ENCODE measurements around the gene SQSTM1. TPM values are rescaled to one million over a fixed set of nuclear protein-coding genes. Genes with fewer than 3 reads are reported as not detected.

Gene SQSTM1
- polyA plus RNA-seq, 2 of the 4 experiments (the other 2 are of a cell fraction), result 362 to 625 TPM

- WGBS (ENCODE audit: missing lambda C conversion rate), result 89% methylated on average over 11 of the region's 11 CpGs
- no peak overlapping the region for H3K4me3 ChIP-seq
- H3K4me1 ChIP-seq, result no peaks in the 10 kb centered on the region
- H3K27ac ChIP-seq, result 0 out of 6 replicates have a peak overlapping the region, but pooled peaks of 1 of the 2 experiments have one; percentile 16
- no peaks in the 10 kb centered on the region for H3K9me3 ChIP-seq
- TF ChIP-seq SMC3 (IDR thresholded peaks at IDR 0.05), result no peak
- TF ChIP-seq MAZ (IDR thresholded peaks at IDR 0.05; ENCODE audit: borderline replicate concordance, low read depth, low read length), result no peak
- no peak for TF ChIP-seq CHD4 (IDR thresholded peaks at IDR 0.05; ENCODE audit: borderline replicate concordance)
- no peak for TF ChIP-seq RNF2 (IDR thresholded peaks at IDR 0.05; ENCODE audit: borderline replicate concordance, low read depth)
- TF ChIP-seq ZNF302 (CRISPR knock-in tag; IDR thresholded peaks at IDR 0.05), result no peak
- TF ChIP-seq JUNB (IDR thresholded peaks at IDR 0.05), result no peak
- POLR2A ChIA-PET, result no interaction called here
- FAIRE-seq, result no peak
- ATAC-seq, result no peak
- CTCF ChIA-PET, result interaction anchor here (0.9 to 2.2 kb wide), 4 partner anchors 16 to 223 kb away, joined by 3 to 7 read pairs (median 3); no protein-coding TSS in a partner anchor
- H3K4me2 ChIP-seq, result no peak overlapping the region
- DNase-seq (ENCODE audit: low read depth in 1 of 2, low spot score in 1 of 2), result no peak
Observed at GRCh38 chr5:179867476-179867875, 46.8 kb downstream of the SQSTM1 start.

- no peak for TF ChIP-seq EP300 (IDR thresholded peaks at IDR 0.05)
- TF ChIP-seq CBX8 (IDR thresholded peaks at IDR 0.05), result no peak
- no peak for TF ChIP-seq NR3C1 (IDR thresholded peaks at IDR 0.05)
- no peak for TF ChIP-seq USF2 (IDR thresholded peaks at IDR 0.05)
- no peak for TF ChIP-seq EHF (CRISPR knock-in tag; IDR thresholded peaks at IDR 0.05)
- no peak for TF ChIP-seq CHD2 (IDR thresholded peaks at IDR 0.05; ENCODE audit: low read length, partially characterized antibody)
- no peak for TF ChIP-seq CHD4 (IDR thresholded peaks at IDR 0.05; ENCODE audit: borderline replicate concordance)
- TF ChIP-seq ATOH8 (CRISPR knock-in tag; IDR thresholded peaks at IDR 0.05; ENCODE audit: low read depth), result no peak
- no peak for TF ChIP-seq HOXB5 (CRISPR knock-in tag; IDR thresholded peaks at IDR 0.05)
- no peak for TF ChIP-seq CBX2 (IDR thresholded peaks at IDR 0.05; ENCODE audit: borderline replicate concordance, low read depth)
- TF ChIP-seq HMGXB4 (CRISPR knock-in tag; IDR thresholded peaks at IDR 0.05; ENCODE audit: borderline replicate concordance), result no peak
- no peak for TF ChIP-seq PBX3 (IDR thresholded peaks at IDR 0.05)
- no peak for TF ChIP-seq CTCF (IDR thresholded peaks at IDR 0.05)
- TF ChIP-seq JUNB (IDR thresholded peaks at IDR 0.05), result no peak
- 96% methylated on average over 11 of the region's 14 CpGs for WGBS (ENCODE audit: missing lambda C conversion rate)
- H3K4me3 ChIP-seq, result no peak overlapping the region
- no peak overlapping the region for H3K27ac ChIP-seq
- H3K9me3 ChIP-seq, result no peaks in the 10 kb centered on the region
- POLR2A ChIA-PET, result interaction anchor here (1.5 kb wide), 1 partner anchor 38 kb away, joined by 3 read pairs; no protein-coding TSS in a partner anchor
- FAIRE-seq, result no peak
- DNase-seq (ENCODE audit: low read depth in 1 of 2, low spot score in 1 of 2), result no peak
- no peaks in the 10 kb centered on the region for H3K4me1 ChIP-seq
- CTCF ChIA-PET, result interaction anchor here (1.3 to 2.2 kb wide), 3 partner anchors 15 to 67 kb away, joined by 3 to 7 read pairs (median 4); no protein-coding TSS in a partner anchor
- no peak overlapping the region for H3K4me2 ChIP-seq
- ATAC-seq, result no peak
Observed at GRCh38 chr5:179868541-179868940, 47.8 kb downstream of the SQSTM1 start.
